GM12891 (cell line): Measurements from ENCODE around the gene DCC.

ENCODE experiments used
- DNase-seq: peaks from one replicate; pipeline ENCODE4 v3.0.0; 2011; ENCODE audit warnings: low spot score; ENCODE audit not compliant: insufficient read length
- FAIRE-seq: peaks from 2 replicates; lab custom pipeline; 2011; peaks lifted over from hg19 to GRCh38; lab: Jason Lieb, UNC
- PAX5 ChIP-seq: IDR thresholded peaks from 2 replicates; pipeline ENCODE4 v1.6.1; 2011; ENCODE audit warnings: low read length, moderate library complexity, mild to moderate bottlenecking; ENCODE audit not compliant: insufficient read depth, severe bottlenecking
- POLR2A ChIP-seq: IDR thresholded peaks from 2 replicates; pipeline ENCODE4 v1.6.1; 2011; ENCODE audit warnings: low read depth, low read length, control low read depth
- POLR2AphosphoS5 ChIP-seq: IDR thresholded peaks from 2 replicates; pipeline ENCODE4 v1.6.1; 2011; ENCODE audit warnings: low read depth, low read length, control low read depth
- POU2F2 ChIP-seq: IDR thresholded peaks from 2 replicates; pipeline ENCODE4 v1.6.1; 2011; ENCODE audit warnings: low read depth, mild to moderate bottlenecking, control low read depth, low read length, moderate library complexity
- SPI1 ChIP-seq: IDR thresholded peaks from 2 replicates; pipeline ENCODE4 v1.6.1; 2011; ENCODE audit warnings: low read depth, low read length, control low read depth
- TAF1 ChIP-seq: IDR thresholded peaks from 2 replicates; pipeline ENCODE4 v1.6.1; 2011; ENCODE audit warnings: low read depth, low read length, control low read depth

The DCC gene

DNA sequence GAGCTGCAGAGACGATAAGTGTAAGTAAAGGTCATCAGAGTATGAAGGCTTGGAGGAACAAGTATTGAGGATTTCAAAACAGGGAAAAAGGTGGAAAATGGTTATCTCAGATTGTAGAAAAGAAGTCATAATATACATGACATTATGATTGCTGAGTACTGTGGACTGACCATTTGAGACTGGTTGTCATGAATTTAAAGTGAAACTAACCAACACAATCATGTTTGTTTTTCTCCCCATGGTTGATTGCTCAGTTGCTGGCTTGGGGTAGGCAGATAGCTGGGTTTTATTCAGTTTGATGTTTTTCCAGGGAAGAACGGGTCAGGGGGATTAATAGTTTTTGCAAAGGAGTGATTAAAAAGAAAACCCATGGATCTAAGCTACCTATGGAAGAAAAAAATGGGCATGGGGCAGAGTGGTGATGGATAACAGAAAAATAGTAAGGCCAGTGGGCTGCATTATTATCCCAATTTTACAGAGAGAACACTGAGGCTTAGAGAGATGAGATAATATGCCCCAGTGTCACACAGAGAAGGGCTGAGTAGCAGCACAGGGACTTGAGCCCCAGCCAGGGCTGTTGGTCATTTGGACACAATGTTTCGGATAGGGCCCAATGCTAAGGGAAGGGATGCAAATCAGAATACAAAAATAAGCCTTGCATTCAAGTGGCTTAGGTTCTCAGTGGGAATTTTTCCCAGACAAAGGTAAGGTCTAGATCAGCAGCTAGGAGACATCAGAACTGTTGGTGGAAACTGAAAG lies 885.7 kb downstream of the DCC start:
- DNase-seq (no peak), FAIRE-seq (no peak)
- TF ChIP-seq POU2F2 = no peak
- no peak for TF ChIP-seq POLR2A
- TF ChIP-seq POLR2AphosphoS5 = no peak
- no peak for TF ChIP-seq SPI1
- TF ChIP-seq TAF1 = no peak
- TF ChIP-seq PAX5 = no peak

GRCh38 chr18:53234610-53235009 lies 894.6 kb downstream of the DCC start:
- DNase-seq = no peak
- TF ChIP-seq TAF1 (no peak), POLR2A (no peak), PAX5 (no peak), SPI1 (no peak), POLR2AphosphoS5 (no peak), POU2F2 (no peak)
- FAIRE-seq = no peak

DNA sequence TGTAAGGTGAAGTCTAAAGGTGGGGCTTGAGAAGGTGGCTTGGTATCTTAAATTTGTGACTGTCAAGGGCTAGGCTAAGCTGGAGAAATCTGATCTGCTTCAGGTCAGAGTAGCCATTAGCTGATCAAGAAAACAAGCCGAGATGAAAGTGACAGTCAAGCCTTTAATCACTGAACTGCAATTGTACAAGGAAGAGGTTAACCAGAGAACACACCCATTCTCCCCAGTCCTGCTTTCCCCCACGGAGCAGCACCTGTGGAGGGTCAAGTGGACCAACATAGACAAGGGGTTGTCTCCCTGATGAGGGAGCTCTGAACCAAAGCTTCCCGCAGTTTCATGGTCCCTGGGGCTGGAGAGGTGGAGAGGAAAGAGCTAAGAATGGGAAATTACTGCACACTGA lies 901.2 kb downstream of the DCC start:
- DNase-seq (no peak), FAIRE-seq (no peak)
- no peak for TF ChIP-seq SPI1
- TF ChIP-seq POLR2AphosphoS5 = no peak
- no peak for TF ChIP-seq POLR2A
- TF ChIP-seq TAF1 = no peak
- TF ChIP-seq PAX5 = no peak
- TF ChIP-seq POU2F2 = no peak

GRCh38 chr18:53253789-53254188 lies 913.8 kb downstream of the DCC start:
- no peak for DNase-seq
- no peak for FAIRE-seq
- TF ChIP-seq TAF1 = no peak
- TF ChIP-seq POLR2AphosphoS5 = no peak
- TF ChIP-seq PAX5 = no peak
- TF ChIP-seq POLR2A = no peak

DNA sequence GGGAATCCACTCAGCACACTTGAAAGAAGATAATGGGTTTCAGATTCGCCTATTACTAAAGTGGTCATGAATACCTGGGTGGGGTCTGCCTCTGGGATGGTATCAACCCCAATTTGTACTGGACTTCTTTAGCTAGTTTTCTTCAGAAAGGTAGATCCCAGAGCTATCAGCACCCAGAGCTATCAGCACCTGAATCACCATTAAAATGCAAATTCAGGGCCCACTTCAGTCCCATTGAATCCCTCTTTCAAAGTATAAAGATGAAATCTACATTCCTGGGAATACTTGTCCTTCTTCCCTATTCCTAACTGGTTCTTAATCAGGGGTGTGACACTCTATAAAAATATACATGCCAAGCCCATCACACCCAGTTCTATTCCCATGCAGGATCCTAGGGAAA lies 914.3 kb downstream of the DCC start:
- TF ChIP-seq POU2F2 (no peak), POLR2A (no peak), TAF1 (no peak), PAX5 (no peak), SPI1 (no peak), POLR2AphosphoS5 (no peak)
- DNase-seq (no peak), FAIRE-seq (no peak)

- TF ChIP-seq SPI1 (no peak), POLR2A (no peak), POLR2AphosphoS5 (no peak), TAF1 (no peak), PAX5 (no peak), POU2F2 (no peak)
- no peak for FAIRE-seq
Observed at GRCh38 chr18:53261241-53261640, 921.2 kb downstream of the DCC start.

GRCh38 chr18:53266850-53267249 lies 926.9 kb downstream of the DCC start:
- FAIRE-seq = no peak
- TF ChIP-seq POU2F2 (no peak), POLR2AphosphoS5 (no peak), TAF1 (no peak), PAX5 (no peak), POLR2A (no peak), SPI1 (no peak)
- no peak for DNase-seq

More at GRCh38 chr18:53261241-53261640, 921.2 kb downstream of the DCC start:
- no peak for DNase-seq

GRCh38 chr18:53268455-53268854 lies 928.5 kb downstream of the DCC start:
- FAIRE-seq = no peak

GRCh38 chr18:53281406-53281805 lies 941.4 kb downstream of the DCC start:
- no peak for DNase-seq
- FAIRE-seq = no peak
- TF ChIP-seq PAX5 (no peak), POLR2AphosphoS5 (no peak), TAF1 (no peak), POU2F2 (no peak), SPI1 (no peak)

More at GRCh38 chr18:53268455-53268854, 928.5 kb downstream of the DCC start:
- no peak for DNase-seq
- no peak for TF ChIP-seq POLR2AphosphoS5

DNA sequence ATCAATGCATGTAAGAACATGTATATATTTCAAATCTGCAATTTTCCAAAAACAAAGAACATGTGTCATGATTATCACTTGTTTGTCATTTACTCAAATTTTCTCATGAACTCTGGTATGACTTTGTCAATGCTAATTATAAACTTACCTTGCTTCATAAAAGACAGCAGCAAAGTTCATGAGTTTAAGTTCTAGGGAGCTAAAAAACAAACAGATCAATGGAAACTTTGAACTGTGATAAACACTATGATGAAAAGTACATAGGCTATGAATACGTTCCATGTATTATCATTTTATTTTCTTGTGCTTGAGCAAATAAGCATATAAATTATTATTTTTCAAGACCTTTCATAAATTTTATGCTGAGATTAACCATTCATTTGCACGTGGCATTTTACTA lies 943.7 kb downstream of the DCC start:
- FAIRE-seq (no peak), DNase-seq (no peak)
- TF ChIP-seq POU2F2 = no peak
- TF ChIP-seq POLR2A = no peak
- TF ChIP-seq PAX5 = no peak
- no peak for TF ChIP-seq POLR2AphosphoS5
- TF ChIP-seq TAF1 = no peak
- no peak for TF ChIP-seq SPI1

GRCh38 chr18:53305461-53305860 lies 965.5 kb downstream of the DCC start:
- DNase-seq = no peak
- no peak for TF ChIP-seq PAX5
- no peak for TF ChIP-seq POLR2A
- TF ChIP-seq POU2F2 = no peak
- TF ChIP-seq POLR2AphosphoS5 = no peak
- no peak for TF ChIP-seq TAF1
- TF ChIP-seq SPI1 = no peak
- FAIRE-seq = no peak
